GM18511 (cell line): ENCODE measurements around the gene DLG4.
A peak's percentile ranks its signal among the peaks of the same experiment; 100 is the strongest.

Experiments
- ATAC-seq: cut with Tn5 transposase; IDR thresholded peaks from one replicate; pipeline ENCODE4 v1.9.1; 2021; ENCODE audit warnings: mild to moderate bottlenecking, moderate library complexity; ENCODE audit not compliant: unreplicated experiment

DLG4 gene

DNA sequence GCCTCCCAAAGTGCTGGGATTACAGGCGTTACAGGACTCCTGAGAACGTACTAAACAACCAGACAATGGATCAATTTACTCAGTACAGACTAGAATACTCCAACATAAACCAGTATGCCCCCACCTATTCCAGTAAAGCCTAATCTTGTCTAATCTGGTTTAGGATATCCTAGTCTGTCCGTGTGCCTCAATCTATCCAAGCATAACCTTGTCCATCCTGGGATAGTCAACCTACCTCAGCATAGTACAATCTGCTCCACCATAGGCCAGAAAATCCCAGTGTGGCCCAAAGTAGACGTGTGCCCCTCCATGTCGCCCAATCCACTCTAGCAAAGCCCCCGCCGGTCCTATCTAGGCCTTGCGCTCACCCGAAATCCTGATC is 14.1 kb upstream of the DLG4 start:
- ATAC-seq, result peak; percentile 13

DNA sequence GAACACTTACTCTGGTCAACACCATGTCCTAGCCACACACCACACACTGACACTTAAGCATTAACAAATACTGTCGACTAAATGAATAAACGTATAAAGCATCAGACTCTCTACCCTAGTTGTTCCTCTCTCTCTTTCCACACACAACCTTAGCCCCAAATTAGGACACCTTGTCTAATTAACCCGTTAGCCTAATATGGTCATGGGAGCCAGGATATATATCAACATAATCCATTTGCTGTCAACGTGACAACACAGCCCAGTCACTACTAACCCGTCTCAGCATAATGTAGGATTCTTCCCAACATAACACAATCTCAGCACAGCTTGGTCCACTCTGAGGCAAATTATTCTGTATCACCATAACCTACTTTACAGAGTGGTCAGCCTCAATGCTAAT is 12.5 kb upstream of the DLG4 start:
- ATAC-seq, result no peak

DNA sequence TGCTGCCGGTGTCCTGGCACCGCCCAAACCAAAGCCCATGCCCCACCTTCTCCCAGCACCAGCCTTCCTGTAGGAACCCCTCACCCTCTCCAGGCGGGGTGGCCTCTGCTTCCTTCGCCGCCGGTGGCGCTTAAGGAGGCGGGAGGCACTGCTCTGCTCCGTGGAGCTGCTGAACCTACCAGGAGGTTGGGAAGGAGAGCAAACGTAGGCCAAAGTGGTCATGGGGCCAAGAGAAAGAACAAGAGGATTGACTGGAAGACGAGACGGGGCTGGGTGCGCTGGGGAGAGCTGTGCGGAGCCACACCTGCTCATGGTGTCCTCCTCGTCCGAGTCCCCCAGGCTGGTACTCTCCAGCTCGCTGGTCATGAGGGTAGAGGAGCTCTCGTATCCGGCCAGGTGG is 9.9 kb upstream of the DLG4 start:
- ATAC-seq, result no peak

DNA sequence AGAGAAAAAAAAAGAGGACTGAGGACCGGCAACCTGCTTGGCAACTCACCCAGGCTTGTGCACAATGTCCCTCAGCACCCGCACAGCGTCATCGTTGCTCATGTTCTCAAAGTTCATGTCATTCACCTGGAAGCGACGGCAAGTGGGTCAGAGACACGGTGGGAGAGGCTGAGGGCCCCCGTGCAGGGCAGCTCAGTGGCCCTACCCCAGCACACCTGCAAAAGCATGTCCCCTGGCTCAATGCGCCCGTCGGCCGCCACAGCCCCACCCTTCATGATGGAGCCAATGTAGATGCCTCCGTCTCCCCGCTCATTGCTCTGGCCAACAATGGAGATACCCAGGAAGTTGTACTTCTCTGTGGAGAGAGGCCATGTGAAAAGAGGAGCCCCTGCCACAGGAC is 9.3 kb upstream of the DLG4 start:
- no peak for ATAC-seq

DNA sequence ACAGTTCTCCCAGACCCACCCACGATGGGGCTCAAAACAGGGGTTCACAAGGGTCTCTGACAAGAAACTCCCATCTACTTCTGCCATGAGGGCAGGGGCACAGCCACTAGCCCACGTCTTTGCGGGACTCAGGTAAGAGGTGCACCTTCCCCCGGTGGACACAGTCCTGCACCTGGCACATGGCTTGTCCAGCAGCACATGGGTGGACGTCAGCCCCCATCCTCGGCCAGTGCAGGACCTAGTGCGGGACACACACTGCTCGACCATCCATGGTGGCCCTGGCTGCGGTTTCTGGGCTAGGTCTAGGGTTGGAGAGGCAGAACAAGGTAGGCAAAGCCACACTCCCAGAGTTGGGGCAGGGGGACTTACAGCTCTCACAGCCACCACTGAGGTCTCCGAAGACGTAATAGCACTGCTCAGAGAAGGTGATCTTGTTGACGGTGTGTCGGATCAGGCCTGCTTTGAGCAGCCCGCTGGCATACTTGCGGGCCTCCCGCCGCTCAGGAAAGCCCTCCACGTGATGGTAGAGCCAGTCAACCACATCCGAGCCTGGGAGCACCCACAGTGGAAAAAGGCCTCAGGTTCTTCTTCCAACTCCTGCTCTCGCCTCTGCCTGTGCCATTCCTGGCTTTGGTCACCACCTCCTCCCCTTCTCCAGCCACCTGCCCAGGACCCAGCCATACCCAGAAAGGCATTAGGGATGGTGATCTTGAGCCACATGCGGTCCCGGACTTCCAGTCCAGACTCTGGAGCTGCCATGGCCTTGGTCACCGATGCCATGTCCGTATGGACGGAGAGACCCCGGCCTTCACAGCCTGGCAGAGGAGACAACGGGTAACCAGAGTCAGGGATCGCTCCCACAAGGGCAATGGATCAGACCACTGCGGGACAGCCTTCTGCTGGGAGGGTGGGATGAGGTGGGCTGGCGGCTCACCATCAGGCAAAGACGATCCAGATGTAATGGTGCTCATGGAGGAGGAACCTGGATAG is 7.4 kb upstream of the DLG4 start:
- no peak for ATAC-seq

DNA sequence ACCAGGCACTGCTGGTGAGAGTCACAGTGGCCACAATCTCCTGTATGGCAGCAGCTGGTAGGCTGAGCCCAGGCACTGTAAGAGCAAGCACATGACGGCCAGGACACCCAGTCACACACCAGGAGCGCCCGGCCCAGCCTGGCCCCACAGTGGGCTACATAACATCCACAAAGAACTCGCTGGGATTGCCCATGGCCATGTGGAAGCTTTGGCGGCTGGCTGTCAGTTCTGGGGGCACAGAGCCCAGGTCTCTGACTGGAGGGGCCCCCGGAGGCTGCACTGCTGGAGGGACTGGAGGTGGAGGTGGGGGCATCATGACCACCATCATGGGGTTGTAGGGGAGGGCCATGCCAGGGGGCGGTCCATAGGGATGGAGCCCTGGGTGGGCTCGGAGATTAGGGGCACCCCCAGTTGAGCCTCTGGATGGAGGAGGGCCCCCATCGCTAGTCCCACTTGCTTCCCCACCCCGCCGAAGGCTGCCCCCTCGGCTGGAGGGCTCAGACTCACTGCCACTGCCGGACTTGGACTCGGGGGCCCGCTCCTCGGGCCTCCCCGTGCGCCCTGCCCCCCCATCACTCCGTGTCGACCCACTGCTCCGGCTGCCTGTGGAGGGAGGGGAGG is 6.2 kb upstream of the DLG4 start:
- no peak for ATAC-seq

DNA sequence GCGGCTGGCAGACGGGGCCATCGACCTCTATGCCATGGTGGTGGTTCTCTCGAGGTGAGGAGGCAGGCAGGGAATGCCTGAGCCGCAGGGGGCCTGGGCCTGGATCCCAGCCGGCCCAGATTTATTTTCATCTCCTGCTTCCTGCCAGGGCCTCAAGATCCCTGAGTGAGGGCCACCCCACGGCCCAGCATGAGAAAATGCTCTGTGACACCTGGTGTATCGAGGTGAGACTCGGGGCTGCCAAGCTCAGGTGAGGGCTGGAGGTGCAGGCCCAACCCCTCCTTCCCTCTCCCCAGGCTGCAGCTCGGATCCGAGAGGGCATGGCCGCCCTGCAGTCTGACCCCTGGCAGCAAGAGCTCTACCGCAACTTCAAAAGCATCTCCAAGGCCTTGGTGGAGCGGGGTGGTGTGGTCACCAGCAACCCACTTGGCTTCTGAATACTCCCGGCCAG is 5.0 kb upstream of the DLG4 start:
- no peak for ATAC-seq

DNA sequence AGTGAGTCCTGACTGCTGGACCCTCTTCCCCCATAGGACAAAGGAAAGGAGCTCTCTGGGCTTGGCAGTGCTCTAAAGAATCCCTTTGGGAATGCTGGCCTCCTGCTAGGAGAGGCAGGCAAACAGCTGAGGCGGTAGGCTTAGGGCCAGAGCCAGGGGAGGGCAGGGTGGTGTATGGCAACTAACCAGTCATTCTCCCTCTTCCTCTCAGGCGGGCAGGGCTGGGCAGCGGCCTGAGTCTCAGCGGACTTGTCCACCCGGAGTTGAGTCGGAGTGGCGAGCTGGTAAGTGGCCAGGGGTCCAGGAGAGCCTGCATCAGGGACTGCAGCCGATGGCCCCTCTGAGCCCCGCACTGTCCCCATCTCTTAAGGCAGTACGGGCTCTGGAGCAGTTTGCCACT is 4.5 kb upstream of the DLG4 start:
- ATAC-seq, result no peak

DNA sequence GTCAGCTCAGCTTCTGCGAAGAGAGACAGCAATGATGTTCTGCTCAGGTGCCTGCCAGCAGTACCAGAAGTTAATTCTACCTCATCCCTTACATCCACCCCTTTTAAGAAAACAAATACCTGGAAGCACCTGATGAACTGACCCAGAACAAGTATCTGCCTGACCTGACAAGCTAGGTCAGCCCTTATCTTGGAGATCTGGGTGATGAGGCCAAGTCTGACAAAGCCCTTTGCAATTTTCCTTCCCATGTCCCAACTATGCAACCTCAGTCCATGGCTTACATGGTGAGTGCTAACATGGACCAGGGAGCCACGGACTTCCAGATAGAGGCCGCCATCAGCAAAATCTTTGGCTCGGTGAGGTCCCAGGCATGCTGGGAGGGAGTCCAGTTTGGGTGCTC is 3.7 kb upstream of the DLG4 start:
- no peak for ATAC-seq

DNA sequence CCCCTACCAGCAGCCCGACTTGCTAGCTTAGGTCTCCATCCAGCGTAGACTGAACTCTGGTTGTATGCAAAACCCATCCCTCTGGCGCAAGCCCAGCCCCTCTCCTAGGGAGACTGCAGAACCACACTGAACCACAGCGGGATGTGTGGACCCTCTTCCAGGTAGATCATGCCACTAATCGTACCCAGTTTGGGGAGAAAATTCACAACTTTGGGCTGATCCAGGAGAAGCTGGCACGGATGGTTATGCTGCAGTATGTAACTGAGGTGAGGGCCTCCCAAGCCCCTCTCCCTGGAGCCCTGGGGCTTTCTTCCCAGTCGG is 3.3 kb upstream of the DLG4 start:
- no peak for ATAC-seq

DNA sequence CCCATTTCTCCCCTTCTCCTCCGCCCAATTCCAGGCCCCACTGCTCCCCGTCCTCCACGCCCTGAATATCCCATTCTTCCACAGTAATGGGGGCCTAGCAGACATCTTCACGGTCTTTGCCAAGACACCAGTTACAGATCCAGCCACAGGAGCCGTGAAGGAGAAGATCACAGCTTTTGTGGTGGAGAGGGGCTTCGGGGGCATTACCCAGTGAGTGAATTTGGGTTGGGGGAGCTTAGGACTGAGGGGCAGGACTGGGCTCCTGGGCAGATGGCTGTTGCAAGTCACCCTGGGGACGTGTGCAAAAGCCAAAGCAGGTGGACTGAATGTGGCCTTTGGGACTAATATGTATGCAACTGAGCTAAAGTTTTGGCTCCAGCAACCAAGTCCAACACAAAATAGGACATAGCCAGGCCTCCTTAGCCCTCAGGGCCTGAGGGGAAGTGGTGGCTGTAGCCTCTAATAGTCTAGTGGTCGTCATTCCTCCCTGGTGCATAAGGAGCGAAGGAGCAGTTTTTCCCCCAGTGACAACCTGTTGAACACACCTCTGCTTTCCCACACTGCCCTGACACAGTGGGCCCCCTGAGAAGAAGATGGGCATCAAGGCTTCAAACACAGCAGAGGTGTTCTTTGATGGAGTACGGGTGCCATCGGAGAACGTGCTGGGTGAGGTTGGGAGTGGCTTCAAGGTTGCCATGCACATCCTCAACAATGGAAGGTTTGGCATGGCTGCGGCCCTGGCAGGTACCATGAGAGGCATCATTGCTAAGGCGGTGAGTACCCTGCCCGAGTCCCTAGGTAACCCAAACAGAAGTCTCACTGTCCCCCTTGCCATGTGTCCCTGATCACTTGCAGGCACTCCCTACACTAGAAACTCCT is 2.7 kb upstream of the DLG4 start:
- no peak for ATAC-seq

DNA sequence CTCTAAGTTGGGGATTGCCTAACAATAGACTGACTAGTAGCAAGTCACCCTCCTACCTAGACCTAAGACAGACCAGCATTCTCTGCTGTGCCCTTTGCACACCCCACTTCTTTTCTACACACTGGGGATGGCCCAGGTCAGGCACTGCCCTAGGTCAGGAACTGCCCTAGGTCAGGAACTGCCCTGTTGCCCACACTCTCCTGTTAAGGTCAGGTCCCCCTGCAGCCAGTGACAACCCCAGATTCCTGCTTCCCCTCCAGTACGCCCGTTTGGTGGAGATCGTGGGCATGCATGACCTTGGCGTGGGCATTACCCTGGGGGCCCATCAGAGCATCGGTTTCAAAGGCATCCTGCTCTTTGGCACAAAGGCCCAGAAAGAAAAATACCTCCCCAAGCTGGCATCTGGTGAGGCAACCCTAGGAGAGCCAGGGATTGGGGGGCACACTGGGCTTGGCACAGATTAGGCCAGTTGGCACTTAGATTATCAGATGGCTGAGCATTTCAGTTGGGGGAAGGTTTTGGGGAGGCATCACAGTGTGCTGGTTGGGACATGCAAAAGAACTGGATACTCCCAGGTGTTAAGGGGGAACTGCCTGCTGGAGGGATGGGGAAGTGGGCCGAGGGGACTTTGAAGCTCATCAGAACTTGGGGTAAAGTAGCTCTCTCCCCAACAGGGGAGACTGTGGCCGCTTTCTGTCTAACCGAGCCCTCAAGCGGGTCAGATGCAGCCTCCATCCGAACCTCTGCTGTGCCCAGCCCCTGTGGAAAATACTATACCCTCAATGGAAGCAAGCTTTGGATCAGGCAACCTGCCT is 1.8 kb upstream of the DLG4 start:
- ATAC-seq, result no peak

DNA sequence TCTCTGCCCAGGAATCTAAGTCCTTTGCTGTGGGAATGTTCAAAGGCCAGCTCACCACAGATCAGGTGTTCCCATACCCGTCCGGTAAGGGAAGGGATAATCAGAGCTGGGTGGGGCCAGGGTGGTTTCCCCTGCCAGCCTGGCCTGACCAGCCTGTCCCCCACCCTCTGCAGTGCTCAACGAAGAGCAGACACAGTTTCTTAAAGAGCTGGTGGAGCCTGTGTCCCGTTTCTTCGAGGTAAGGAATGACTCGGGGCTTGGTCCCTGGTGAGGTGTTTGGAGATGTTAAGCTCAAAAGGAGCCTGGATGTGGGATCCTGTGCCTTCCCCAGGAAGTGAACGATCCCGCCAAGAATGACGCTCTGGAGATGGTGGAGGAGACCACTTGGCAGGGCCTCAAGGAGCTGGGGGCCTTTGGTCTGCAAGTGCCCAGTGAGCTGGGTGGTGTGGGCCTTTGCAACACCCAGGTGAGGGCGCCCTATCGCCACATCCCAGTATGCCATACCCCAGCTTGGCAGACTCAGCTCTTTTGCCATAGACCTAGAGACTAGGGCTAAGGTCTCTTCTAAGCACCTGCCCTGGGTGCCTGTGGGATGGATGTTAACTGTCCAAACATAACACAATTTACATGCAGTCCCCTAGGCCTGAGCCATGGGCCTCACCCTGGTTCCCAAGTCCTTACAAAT is 1.1 kb upstream of the DLG4 start:
- ATAC-seq, result no peak

DNA sequence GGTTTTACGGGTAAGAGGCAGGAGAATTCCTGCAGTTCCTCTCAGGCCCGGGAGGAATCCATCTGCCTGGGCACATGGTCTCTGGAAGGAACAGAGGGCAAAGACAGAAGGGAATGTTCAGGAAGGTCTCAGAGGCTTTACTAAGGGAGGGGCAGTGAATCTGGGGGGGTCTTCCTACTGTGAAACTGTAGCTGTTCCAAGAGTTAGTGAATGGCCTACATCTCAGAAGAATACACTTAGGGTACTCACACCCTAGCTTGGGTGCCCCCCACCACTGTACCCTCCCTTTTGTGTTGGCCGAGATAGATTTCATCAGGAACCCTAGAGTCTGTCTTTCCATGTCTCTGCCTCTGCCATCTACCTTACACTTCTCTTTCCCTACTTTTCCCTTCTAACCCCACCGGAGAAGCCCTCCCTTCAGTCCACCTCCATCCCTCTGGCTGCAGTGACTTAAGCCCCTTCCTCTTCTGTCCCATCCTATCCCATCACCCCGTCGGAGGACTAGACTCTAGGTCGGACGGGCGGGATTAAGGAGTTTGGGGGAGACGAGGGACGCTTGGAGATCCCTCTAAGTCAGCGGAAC is 316 bp downstream of the DLG4 start:
- no peak for ATAC-seq

DNA sequence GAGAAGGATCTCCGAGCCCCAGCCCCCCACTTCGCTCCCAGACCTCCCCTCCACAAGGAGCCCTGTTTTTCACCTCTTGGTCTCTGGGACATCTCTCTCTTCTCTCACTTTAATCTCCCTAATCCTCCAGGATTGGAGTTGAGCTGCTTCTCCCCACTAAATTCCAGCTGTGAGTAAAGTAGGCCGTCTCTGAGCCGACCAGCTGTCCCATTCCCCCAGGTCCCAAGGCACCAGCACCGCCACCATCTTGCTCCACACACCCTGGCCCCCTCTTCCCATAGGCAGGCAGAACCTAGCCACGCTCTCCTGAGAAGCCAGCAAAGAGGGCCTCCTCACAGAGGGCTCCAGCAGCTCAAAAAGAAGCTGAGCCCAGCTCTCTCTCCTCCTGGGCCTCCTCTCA is 878 bp downstream of the DLG4 start:
- no peak for ATAC-seq

DNA sequence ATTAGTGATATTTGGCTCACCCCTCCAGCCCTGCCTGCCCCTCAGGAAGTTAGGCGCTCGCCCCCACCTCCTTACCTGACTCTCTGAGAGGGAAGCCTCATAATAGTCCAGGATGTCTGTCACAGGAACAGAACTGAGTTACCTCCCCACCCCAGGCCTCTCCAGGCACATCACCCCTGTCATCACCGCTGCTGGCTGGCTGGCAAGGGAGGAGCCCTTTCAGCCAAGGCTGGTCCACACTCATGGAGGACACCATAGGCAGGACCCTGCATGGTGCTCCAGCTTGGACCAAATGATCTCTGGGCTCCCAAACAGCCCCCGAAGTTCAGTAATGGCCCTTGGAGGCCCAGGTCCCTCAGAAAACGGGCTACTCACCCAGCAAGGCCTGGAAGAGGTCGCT is 1.5 kb downstream of the DLG4 start:
- ATAC-seq, result no peak

DNA sequence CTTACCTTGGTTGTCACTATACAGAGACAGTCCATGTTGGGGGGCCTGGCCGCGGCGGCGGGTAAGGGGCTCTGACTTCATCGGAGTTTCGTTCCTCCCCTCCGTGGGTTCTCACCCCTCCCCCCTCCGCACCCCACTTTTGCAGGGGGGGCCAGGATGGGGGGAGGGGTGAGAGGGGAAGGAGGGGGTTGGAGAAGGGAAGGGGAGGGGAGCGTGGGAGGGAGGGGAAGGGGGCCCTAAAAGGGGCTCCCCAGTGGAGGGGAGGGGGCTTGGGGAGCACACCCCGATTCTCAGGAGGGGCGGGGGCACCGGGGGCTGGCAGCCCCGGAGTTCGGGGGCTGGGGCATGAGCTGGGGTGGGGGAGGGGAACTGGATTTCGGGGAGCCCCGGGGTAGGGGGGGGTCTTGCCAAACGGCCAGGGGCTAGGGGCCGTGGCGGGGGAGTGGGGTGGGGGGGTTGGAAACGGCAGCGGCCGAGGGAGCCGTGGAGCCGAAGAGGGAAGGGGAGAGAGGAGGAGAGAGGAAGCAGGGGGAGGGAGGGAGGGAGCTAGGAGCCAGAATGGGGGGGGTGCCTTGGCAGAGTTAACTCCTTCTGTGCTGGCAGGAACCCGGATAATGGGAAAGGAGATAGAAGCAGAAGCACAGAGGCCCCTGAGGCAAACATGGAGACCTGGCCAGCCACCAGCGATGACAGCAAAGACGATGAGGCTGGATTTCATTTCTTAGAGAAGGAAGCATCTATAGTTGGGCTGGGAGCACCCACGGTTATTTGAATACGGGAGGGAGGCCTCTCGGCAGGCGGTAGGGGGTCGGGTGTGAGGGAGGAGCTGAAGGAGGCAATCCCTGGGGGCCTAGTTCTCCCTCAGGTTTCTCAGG is 2.3 kb downstream of the DLG4 start:
- no peak for ATAC-seq

DNA sequence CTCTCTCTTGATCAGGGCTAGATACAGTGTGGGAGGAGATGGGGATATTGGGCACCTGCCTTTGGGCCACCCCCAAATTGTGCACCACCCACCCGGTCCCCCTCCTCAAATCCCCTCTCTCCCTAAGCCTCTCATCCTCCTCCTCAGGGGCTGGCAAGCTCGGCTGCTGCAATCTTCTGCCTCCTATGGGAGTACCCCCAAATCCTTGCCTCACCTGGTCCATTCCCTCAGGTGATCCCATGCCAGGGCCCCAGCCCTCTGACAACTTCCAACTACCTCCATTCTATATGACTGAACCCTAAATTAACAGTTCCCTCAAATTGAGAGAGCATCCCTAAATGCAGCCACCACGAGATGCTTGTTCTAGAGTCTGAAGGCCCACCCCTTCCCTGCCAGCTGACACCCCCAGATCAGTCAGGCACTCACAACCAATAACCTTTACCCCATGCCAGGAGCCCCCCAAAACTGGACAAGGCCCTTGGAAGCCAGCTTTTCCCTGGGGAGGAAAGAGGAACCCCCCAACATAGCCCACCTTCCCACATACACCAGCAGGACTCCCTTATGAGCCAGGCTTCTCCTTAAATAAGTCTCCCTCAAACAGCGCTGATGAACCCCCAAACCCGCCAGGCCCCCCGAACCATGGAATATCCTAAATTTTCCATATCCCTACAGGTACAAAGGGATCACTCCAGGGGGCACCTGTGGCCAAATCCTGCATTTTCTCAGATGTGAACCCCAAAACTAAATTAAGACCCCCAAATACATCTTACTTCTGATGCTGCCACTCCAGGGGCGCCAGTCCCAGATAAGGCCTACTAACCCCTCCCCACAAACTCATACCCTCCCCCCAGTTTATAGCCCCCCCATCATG is 3.2 kb downstream of the DLG4 start:
- ATAC-seq, result no peak
